Camera-type eye (tissue), 1 donor: ENCODE data around the gene TRIM72. TPM values are rescaled to one million over a fixed set of nuclear protein-coding genes. Genes with fewer than 3 reads are reported as not detected.

Experiments used
- total RNA-seq: library from RNA; depleted of rRNA; stranded (reverse); fragments of >200 nt; gene quantifications from one replicate; pipeline ENCODE4 v1.2.3, GENCODE V29; 2014

Gene TRIM72, protein sequence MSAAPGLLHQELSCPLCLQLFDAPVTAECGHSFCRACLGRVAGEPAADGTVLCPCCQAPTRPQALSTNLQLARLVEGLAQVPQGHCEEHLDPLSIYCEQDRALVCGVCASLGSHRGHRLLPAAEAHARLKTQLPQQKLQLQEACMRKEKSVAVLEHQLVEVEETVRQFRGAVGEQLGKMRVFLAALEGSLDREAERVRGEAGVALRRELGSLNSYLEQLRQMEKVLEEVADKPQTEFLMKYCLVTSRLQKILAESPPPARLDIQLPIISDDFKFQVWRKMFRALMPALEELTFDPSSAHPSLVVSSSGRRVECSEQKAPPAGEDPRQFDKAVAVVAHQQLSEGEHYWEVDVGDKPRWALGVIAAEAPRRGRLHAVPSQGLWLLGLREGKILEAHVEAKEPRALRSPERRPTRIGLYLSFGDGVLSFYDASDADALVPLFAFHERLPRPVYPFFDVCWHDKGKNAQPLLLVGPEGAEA
- 7.6 TPM for total RNA-seq

DNA sequence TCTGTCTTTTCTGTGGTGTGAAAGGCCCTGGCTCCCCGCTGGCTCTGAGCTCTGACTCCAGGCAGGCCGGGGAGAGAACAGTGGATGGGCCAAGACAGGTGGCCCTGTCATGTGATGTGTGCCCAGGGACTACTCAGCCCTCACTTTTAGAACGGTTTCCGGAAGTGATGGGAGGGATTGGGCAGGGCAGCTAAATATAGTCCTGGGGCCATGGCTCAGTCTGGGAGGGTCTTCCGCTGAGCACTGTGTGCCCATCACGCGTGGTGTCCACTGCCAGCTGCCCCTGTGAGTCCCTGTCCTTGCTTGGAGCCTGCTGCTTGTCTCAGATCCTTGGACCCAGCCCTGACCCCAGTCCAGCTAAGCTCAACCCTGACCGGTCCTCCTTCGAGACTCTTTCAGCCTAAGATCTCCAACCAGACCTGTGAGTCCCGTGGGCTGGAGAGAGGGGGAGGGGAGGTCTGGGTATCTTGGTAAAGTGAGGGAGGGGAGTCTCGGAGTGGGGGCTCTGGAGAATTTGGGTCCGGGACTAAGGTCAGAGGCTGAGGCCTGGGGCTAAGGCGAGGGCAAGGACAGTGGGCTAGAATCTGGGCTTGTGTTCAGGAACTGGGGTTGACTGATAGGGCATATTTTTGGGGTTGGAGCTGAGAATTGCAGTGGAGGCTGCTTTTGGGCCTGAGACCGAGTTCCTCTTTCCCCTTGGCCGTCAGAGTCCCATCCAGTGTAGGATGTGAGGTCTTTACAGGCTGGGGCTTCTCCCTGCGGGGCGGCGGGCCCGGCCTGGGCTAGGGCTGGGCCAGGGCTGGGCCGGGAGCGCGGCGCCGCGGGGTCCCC, at the start of gene TRIM72:
Gene TRIM72 (plus strand): TSS at position 243 of the 831 bp plus-strand sequence. CDS start 620 bp downstream, outside the sequence.

DNA sequence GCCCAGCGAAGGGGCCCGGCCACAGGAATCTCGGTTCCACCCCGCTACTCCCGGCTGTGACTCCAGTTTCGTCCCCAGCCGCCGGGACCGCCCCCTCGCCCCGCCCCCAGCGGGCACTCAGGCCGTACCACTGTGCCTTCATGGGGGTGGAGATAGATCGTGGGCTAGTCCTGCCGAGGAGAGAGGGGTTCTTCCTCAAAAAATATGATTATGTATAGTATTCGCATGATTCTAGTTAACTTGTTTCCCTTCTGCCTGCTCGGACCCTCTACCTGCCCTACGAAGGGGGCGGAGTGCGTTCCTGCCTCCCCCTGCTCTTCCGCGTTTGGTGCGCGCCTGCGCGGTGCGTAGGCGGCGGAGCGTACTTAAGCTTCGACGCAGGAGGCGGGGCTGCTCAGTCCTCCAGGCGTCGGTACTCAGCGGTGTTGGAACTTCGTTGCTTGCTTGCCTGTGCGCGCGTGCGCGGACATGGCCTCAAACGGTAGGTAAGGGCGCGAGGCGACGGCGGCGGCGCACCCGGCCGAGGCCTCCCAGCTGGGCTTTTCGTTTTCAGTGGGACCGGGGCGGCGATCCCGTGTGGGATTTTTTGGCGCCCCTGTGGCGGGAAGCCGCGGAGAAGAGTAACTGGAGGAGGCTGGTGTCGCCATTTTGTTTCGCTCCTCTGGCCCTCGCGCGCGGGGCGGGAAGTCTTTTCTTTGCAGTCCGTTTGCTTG, 34.0 kb upstream of the TRIM72 start, which contains the start of gene FUS:
Gene FUS (plus strand): TSS at position 393 of the 713 bp plus-strand sequence. CDS start 76 bp downstream, at position 469.

DNA sequence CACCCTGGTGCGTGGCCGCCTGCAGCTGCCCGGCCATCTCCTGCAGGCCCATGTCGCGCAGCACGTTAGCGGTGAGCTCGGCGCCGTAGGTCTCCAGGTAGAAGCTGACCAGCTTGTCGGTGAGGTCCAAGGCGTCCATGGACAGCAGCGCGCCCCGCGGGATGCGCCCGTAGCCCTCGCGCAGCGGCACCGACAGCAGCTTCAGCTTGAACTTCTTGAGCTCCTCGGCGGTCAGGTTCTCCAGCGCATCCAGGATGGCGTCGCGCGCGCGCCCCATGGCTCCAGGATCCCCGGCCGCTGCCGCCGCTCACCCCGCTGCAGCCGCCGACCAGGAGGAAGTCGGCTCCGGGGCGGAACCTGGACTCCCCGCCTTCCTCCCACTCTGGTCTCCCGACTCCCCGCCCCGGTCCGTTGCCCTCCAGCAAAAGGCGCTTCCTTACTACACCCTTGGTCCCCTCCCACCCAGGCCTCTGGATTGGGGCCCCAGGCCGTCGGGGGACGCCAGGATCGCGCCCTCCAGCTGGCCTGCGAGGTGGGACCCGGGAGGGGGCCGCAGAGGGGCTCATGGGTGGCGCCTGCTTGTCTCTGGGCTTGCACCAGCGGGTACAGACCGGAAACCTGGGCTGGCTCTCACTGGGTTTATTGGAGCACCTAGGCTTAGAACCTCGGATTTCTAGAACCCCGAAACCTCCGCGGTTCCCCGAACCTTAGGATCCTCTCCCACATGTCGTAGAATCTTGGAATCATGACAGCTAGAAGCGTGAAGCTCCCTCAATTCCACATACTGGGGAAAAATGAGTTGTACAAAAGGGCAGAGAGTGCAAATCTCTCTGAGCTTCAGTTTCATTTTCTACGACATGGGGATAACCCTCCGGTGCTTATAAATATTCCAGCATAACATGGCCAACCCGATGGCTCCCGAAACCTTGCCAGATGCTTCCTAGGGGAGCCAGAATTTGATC, 11.2 kb upstream of the TRIM72 start, which contains the start of gene PYCARD:
Gene PYCARD (minus strand): TSS at position 347 of the 962 bp plus-strand sequence. CDS start 70 bp downstream, at position 277.

DNA sequence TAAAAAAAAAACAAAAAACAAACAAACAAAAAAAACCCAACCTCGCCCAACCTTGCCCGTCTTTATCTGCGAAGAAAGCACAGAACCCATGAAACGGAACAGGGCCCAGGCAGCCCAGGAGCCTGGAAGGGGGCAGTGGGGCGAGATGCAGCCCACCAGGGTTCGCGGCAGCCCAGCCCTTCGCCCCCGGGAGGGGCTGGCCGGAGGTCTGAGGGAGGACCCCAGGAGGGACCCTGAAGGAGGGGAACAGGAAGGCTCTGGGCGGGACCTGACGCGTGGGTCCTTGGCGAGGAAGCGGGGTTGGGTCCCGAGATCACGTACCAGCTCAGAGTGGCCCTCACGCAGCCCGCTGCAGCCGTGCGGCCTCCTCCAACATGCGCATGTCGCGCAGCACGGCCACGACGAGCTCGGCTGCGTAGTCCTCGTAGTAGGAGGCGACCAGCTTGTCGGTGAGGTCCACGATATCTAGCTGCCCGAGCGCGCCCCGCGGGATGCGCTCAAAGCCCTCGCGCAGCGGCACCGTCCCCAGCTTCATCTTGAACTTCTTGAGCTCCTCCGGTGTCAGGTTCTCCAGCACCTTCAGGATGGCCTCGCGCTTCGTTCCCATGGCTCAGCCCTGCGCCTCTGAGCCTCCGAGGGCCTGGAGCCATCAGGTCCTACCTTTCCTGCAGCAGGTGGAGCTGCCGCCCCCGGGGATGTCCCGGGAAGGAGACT, 2.7 kb downstream of the TRIM72 start, which contains the start of gene PYDC1:
Gene PYDC1 (minus strand): TSS at position 714 of the 714 bp plus-strand sequence. CDS start 107 bp downstream, at position 607.

Other genes with a start within 250 kb of the TRIM72 start
- gene HSD3B7, start 228.9 kb upstream of the TRIM72 start, total RNA-seq: 8.4 TPM
- gene STX1B, start 203.5 kb upstream of the TRIM72 start, total RNA-seq: 9.1 TPM
- gene STX4, start 180.6 kb upstream of the TRIM72 start, total RNA-seq: 30.6 TPM
- gene ZNF668, start 139.9 kb upstream of the TRIM72 start, total RNA-seq: 5.4 TPM
- 18.0 TPM for gene ZNF646, start 139.7 kb upstream of the TRIM72 start, total RNA-seq
- gene PRSS53, start 125.2 kb upstream of the TRIM72 start, total RNA-seq: 4.1 TPM
- gene VKORC1, start 119.3 kb upstream of the TRIM72 start, total RNA-seq: 66.6 TPM
- gene BCKDK, start 105.7 kb upstream of the TRIM72 start, total RNA-seq: 21.9 TPM
- gene KAT8, start 96.5 kb upstream of the TRIM72 start, total RNA-seq: 56.6 TPM
- 6.2 TPM for gene PRSS8, start 78.4 kb upstream of the TRIM72 start, total RNA-seq
- not detected for gene PRSS36, start 64.1 kb upstream of the TRIM72 start, total RNA-seq
- gene FUS, start 34.0 kb upstream of the TRIM72 start, total RNA-seq: 155 TPM
- gene PYCARD, start 11.4 kb upstream of the TRIM72 start, total RNA-seq: 8.5 TPM
- not detected for gene PYDC1, start 3.0 kb downstream of the TRIM72 start, total RNA-seq
- 3.6 TPM for gene ITGAM, start 45.9 kb downstream of the TRIM72 start, total RNA-seq
- gene ITGAX, start 141.1 kb downstream of the TRIM72 start, total RNA-seq: 1.8 TPM
- gene ITGAD, start 179.2 kb downstream of the TRIM72 start, total RNA-seq: not detected
- 4.1 TPM for gene COX6A2, start 214.2 kb downstream of the TRIM72 start, total RNA-seq
- 1.8 TPM for gene ZNF843, start 228.7 kb downstream of the TRIM72 start, total RNA-seq
- 13.1 TPM for gene ARMC5, start 245.4 kb downstream of the TRIM72 start, total RNA-seq